H9 (cell line): ENCODE results near the gene NIFK. TPM values are rescaled to one million over a fixed set of nuclear protein-coding genes. Genes with fewer than 3 reads are reported as not detected.

Experiments used
- DNase-seq: peaks from one replicate; pipeline ENCODE4 v3.0.0-alpha.2; 2017
- H2AFZ ChIP-seq: one replicate; pipeline ENCODE4 v1.6.1; 2013; ENCODE audit warnings: mild to moderate bottlenecking, low read length, control low read depth, moderate library complexity
- H2AK5ac ChIP-seq: 2 replicates; pipeline ENCODE4 v1.6.1; 2013; ENCODE audit warnings: low read length, control low read depth, mixed read lengths; ENCODE audit not compliant: insufficient read length
- H2BK120ac ChIP-seq: one replicate; pipeline ENCODE4 v1.6.1; 2013; ENCODE audit warnings: low read depth, mild to moderate bottlenecking, low read length, control low read depth, inconsistent platforms; ENCODE audit not compliant: poor library complexity, severe bottlenecking
- H2BK12ac ChIP-seq: 2 replicates; pipeline ENCODE4 v1.6.1; 2013; ENCODE audit warnings: low read length, control low read depth, mixed read lengths, low read depth; ENCODE audit not compliant: insufficient read length
- H2BK15ac ChIP-seq: 2 replicates; pipeline ENCODE4 v1.6.1; 2013; ENCODE audit warnings: low read depth, low read length, control low read depth
- H2BK20ac ChIP-seq: one replicate; pipeline ENCODE4 v1.6.1; 2013; ENCODE audit warnings: low read depth, mild to moderate bottlenecking, low read length, control low read depth, inconsistent platforms; ENCODE audit not compliant: poor library complexity, severe bottlenecking
- H2BK5ac ChIP-seq: 2 replicates; pipeline ENCODE4 v1.6.1; 2013; ENCODE audit warnings: low read length, control low read depth, mixed read lengths; ENCODE audit not compliant: insufficient read length
- H3K14ac ChIP-seq: 2 replicates; pipeline ENCODE4 v1.6.1; 2013; ENCODE audit warnings: low read length, control low read depth; ENCODE audit not compliant: insufficient read depth
- H3K18ac ChIP-seq: 2 replicates; pipeline ENCODE4 v1.6.1; 2013; ENCODE audit warnings: low read depth, mild to moderate bottlenecking, mixed read lengths, low read length, control low read depth; ENCODE audit not compliant: insufficient read length
- H3K23ac ChIP-seq: 2 replicates; pipeline ENCODE4 v1.6.1; 2013; ENCODE audit warnings: low read length, control low read depth, mixed read lengths, low read depth; ENCODE audit not compliant: insufficient read length
- H3K23me2 ChIP-seq: 2 replicates; pipeline ENCODE4 v1.6.1; 2013; ENCODE audit warnings: low read depth, mild to moderate bottlenecking, mixed read lengths, low read length, control low read depth; ENCODE audit not compliant: insufficient read length, poor library complexity, severe bottlenecking
- H3K27ac ChIP-seq: 2 replicates; pipeline ENCODE4 v1.5.1; 2013; ENCODE audit warnings: low read length, control low read depth, mixed read lengths, low read depth; ENCODE audit not compliant: insufficient read length
- H3K27me3 ChIP-seq: 2 replicates; pipeline ENCODE4 v1.6.1; 2013; ENCODE audit warnings: low read length, control low read depth, inconsistent platforms; ENCODE audit not compliant: insufficient read depth
- H3K4ac ChIP-seq: 2 replicates; pipeline ENCODE4 v1.6.1; 2013; ENCODE audit warnings: low read depth, mild to moderate bottlenecking, control low read depth, inconsistent platforms, low read length, moderate library complexity
- H3K4me1 ChIP-seq: 2 replicates; pipeline ENCODE4 v1.6.1; 2013; ENCODE audit warnings: low read length, control low read depth, inconsistent platforms; ENCODE audit not compliant: insufficient read depth
- H3K4me2 ChIP-seq: 2 replicates; pipeline ENCODE4 v1.6.1; 2013; ENCODE audit warnings: low read length, control low read depth, mixed read lengths; ENCODE audit not compliant: insufficient read length, insufficient read depth
- H3K56ac ChIP-seq: 2 replicates; pipeline ENCODE4 v1.6.1; 2013; ENCODE audit warnings: low read depth, mild to moderate bottlenecking, mixed read lengths, low read length, control low read depth; ENCODE audit not compliant: insufficient read length
- H3K79me1 ChIP-seq: 2 replicates; pipeline ENCODE4 v1.6.1; 2013; ENCODE audit warnings: low read depth, mild to moderate bottlenecking, moderate library complexity, low read length, control low read depth, inconsistent platforms; ENCODE audit not compliant: insufficient read depth, poor library complexity, severe bottlenecking
- H3K79me2 ChIP-seq: 2 replicates; pipeline ENCODE4 v1.6.1; 2013; ENCODE audit warnings: low read length, control low read depth, inconsistent platforms; ENCODE audit not compliant: insufficient read depth
- H3K9ac ChIP-seq: 2 replicates; pipeline ENCODE4 v1.6.1; 2013; ENCODE audit warnings: low read length, control low read depth, mixed read lengths; ENCODE audit not compliant: insufficient read length; ENCODE audit errors: extremely low read depth
- H3K9me3 ChIP-seq: one replicate; pipeline ENCODE4 v1.6.1; 2013; ENCODE audit warnings: low read depth, low read length, inconsistent platforms; ENCODE audit not compliant: control insufficient read depth
- H3T11ph ChIP-seq: one replicate; pipeline ENCODE4 v1.6.1; 2013; ENCODE audit warnings: mild to moderate bottlenecking, low read length, control low read depth, inconsistent platforms
- H4K20me1 ChIP-seq: one replicate; pipeline ENCODE4 v1.6.1; 2013; ENCODE audit not compliant: control insufficient read depth, insufficient read length, insufficient read depth
- H4K5ac ChIP-seq: 2 replicates; pipeline ENCODE4 v1.6.1; 2013; ENCODE audit warnings: low read depth, mild to moderate bottlenecking, mixed read lengths, low read length, control low read depth; ENCODE audit not compliant: insufficient read length
- H4K8ac ChIP-seq: replicated peaks from 2 replicates; pipeline ENCODE4 v1.6.1; 2013; ENCODE audit warnings: low read length, control low read depth, mixed read lengths, low read depth; ENCODE audit not compliant: insufficient read length
- H4K91ac ChIP-seq: 2 replicates; pipeline ENCODE4 v1.6.1; 2013; ENCODE audit warnings: low read depth, mild to moderate bottlenecking, moderate library complexity, mixed read lengths, low read length, control low read depth; ENCODE audit not compliant: insufficient read length
- H3K27ac Mint-ChIP-seq, 3 experiments: 2 replicates in 2 of 3; 3 replicates in 1 of 3; pipeline ENCODE4 v1.8.0; 2020 to 2021; ENCODE audit warnings: mixed read lengths in 3 of 3, mild to moderate bottlenecking in 1 of 3, moderate library complexity in 1 of 3
- H3K27me3 Mint-ChIP-seq: 2 replicates; pipeline ENCODE4 v1.8.0; 2021; ENCODE audit warnings: low read depth, mild to moderate bottlenecking, moderate library complexity, mixed read lengths
- H3K36me3 Mint-ChIP-seq, 3 experiments: 2 replicates in 2 of 3; 3 replicates in 1 of 3; pipeline ENCODE4 v1.8.0; 2020 to 2021; ENCODE audit warnings: low read depth in 3 of 3, mixed read lengths in 3 of 3; ENCODE audit not compliant: insufficient read depth in 1 of 3
- H3K4me1 Mint-ChIP-seq, 2 experiments: 2 replicates each; pipeline ENCODE4 v1.8.0; 2020; ENCODE audit warnings: mixed read lengths in 2 of 2
- H3K4me3 Mint-ChIP-seq, 2 experiments: 2 replicates in 1 of 2; 3 replicates in 1 of 2; pipeline ENCODE4 v1.8.0; 2020 to 2021; ENCODE audit warnings: mild to moderate bottlenecking in 2 of 2, mixed read lengths in 2 of 2, moderate library complexity in 1 of 2
- H3K9me3 Mint-ChIP-seq, 2 experiments: 2 replicates in 1 of 2; 3 replicates in 1 of 2; pipeline ENCODE4 v1.8.0; 2020; ENCODE audit warnings: mild to moderate bottlenecking in 2 of 2, mixed read lengths in 2 of 2, moderate library complexity in 1 of 2
- WGBS: extraction: QIAGEN DNeasy Blood & Tissue Kit; methylation state at CpG from one replicate; pipeline ENCODE4 v1.1.7; 2013; ENCODE audit warnings: missing lambda C conversion rate, low lambda C conversion rate, mixed read lengths; ENCODE audit not compliant: insufficient read length; ENCODE audit errors: extremely low coverage; 5-methylcytosine and 5-hydroxymethylcytosine counted together
- total RNA-seq: library from RNA; stranded (reverse); gene quantifications from 2 replicates; pipeline ENCODE4 v1.2.1, GENCODE V29; 2021
- TF ChIP-seq, protein P1 (sequence below): fragments of 200-600 bp; sonication (generic); conservative IDR thresholded peaks from 3 replicates; pipeline ENCODE4 v1.8.0; 2021; ENCODE audit warnings: antibody characterized with exemption, mild to moderate bottlenecking

NIFK gene
- total RNA-seq, 1 experiment from 2014 or later: 180 TPM

DNA sequence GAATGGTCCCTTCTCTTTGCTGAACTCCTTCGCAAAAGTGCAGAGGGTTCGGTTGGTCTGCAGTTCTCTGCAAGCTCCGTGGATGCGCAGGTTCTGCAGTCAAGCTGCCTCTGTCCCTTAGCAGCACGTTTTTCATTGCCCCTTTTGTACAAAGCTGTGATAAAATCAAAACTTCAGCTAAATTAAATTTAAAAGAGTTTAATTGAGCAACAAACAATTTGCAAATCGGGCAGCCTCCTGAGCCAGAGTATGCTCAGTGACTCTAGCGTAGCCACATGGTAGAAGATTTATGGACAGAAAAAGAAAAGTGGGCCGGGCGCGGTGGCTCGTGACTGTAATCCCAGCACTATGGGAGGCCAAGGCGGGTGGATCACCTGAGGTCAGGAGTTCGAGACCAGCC lies 37.6 kb upstream of the NIFK start:
- no peak overlapping the region for H2BK5ac ChIP-seq
- no peaks in the 10 kb centered on the region for H3K79me1 ChIP-seq
- H3K23ac ChIP-seq: no peak overlapping the region
- no peak overlapping the region for H3K56ac ChIP-seq
- TF ChIP-seq, protein P1, sequence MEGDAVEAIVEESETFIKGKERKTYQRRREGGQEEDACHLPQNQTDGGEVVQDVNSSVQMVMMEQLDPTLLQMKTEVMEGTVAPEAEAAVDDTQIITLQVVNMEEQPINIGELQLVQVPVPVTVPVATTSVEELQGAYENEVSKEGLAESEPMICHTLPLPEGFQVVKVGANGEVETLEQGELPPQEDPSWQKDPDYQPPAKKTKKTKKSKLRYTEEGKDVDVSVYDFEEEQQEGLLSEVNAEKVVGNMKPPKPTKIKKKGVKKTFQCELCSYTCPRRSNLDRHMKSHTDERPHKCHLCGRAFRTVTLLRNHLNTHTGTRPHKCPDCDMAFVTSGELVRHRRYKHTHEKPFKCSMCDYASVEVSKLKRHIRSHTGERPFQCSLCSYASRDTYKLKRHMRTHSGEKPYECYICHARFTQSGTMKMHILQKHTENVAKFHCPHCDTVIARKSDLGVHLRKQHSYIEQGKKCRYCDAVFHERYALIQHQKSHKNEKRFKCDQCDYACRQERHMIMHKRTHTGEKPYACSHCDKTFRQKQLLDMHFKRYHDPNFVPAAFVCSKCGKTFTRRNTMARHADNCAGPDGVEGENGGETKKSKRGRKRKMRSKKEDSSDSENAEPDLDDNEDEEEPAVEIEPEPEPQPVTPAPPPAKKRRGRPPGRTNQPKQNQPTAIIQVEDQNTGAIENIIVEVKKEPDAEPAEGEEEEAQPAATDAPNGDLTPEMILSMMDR: no peak
- H2BK12ac ChIP-seq: no peak overlapping the region
- no peak for DNase-seq
- H4K5ac ChIP-seq: no peak overlapping the region
- H3K9ac ChIP-seq: no peak overlapping the region
- H3K4ac ChIP-seq: no peak overlapping the region
- no peaks in the 10 kb centered on the region for H3K79me2 ChIP-seq
- H3K4me1 ChIP-seq: peaks cover 6% of the 10 kb centered on the region; the same call in 1 of the 2 replicates
- H2BK120ac ChIP-seq: no peak overlapping the region
- no peak overlapping the region for H3K4me2 ChIP-seq
- peaks cover 2% of the 10 kb centered on the region for H4K20me1 ChIP-seq
- H2AFZ ChIP-seq: no peak overlapping the region
- peaks cover 0 to 8% (median 0%) of the 10 kb centered on the region in 3 experiments; a peak in 2 of 7 replicates for H3K36me3 Mint-ChIP-seq
- peaks cover 8 to 18% of the 10 kb centered on the region in 2 experiments for H3K4me1 Mint-ChIP-seq
- H3K14ac ChIP-seq: no peak overlapping the region
- H3K9me3 ChIP-seq: no peaks in the 10 kb centered on the region
- no peak overlapping the region for H3K27ac Mint-ChIP-seq
- H3K9me3 Mint-ChIP-seq: no peaks in the 10 kb centered on the region; a peak in 1 of 5 replicates
- no CpG with 5 or more reads among the region's 13 CpGs for WGBS
- peaks cover 2% of the 10 kb centered on the region; the same call in 1 of the 2 replicates for H3K27me3 Mint-ChIP-seq
- no peaks in the 10 kb centered on the region for H3K27me3 ChIP-seq
- H2BK15ac ChIP-seq: no peak overlapping the region
- no peaks in the 10 kb centered on the region for H3K23me2 ChIP-seq
- no peak overlapping the region for H3T11ph ChIP-seq
- H3K18ac ChIP-seq: no peak overlapping the region
- no peak overlapping the region for H4K8ac ChIP-seq
- no peak overlapping the region for H2BK20ac ChIP-seq
- no peak overlapping the region for H3K27ac ChIP-seq
- no peak overlapping the region for H3K4me3 Mint-ChIP-seq
- no peak overlapping the region for H4K91ac ChIP-seq
- no peak overlapping the region for H2AK5ac ChIP-seq
